H1 (cell line): ENCODE results near the gene CERT1. TPM values are rescaled to one million over a fixed set of nuclear protein-coding genes. Genes with fewer than 3 reads are reported as not detected.

Experiments
- CTCF ChIA-PET: fragments of 300-600 bp; sonication (Branson Sonifier 250); formaldehyde crosslinking; loops from one replicate; lab custom pipeline; 2021; ENCODE audit not compliant: partially characterized antibody; lab: Charles Lee
- POLR2A ChIA-PET: fragments of 300-600 bp; sonication (Branson Sonifier 250); formaldehyde crosslinking; loops from one replicate; lab custom pipeline; 2021; ENCODE audit warnings: inconsistent platforms; ENCODE audit not compliant: partially characterized antibody; lab: Charles Lee
- DNase-seq, 2 experiments: peaks; one replicate each; pipeline versions ENCODE4 v3.0.0 to v3.0.0-alpha.2; 2010 to 2022; ENCODE audit warnings: low spot score in 2 of 2, low read depth in 1 of 2, mixed read lengths in 1 of 2
- FAIRE-seq: peaks from 2 replicates; lab custom pipeline; 2011; peaks lifted over from hg19 to GRCh38; lab: Jason Lieb, UNC
- H2AFZ ChIP-seq: 2 replicates; pipeline ENCODE4 v1.8.1; 2012; ENCODE audit warnings: low read length, inconsistent platforms
- H2AK5ac ChIP-seq: 2 replicates; pipeline ENCODE4 v1.6.1; 2013; ENCODE audit warnings: low read depth, low read length
- H2BK120ac ChIP-seq: replicated peaks from 2 replicates; pipeline ENCODE3; 2013; ENCODE audit warnings: low read depth, low read length, inconsistent platforms
- H2BK12ac ChIP-seq: 2 replicates; pipeline ENCODE4 v1.6.1; 2013; ENCODE audit warnings: low read depth, low read length
- H2BK15ac ChIP-seq: 2 replicates; pipeline ENCODE4 v1.6.1; 2013; ENCODE audit warnings: low read length
- H2BK20ac ChIP-seq: 2 replicates; pipeline ENCODE4 v1.6.1; 2013; ENCODE audit warnings: low read length
- H2BK5ac ChIP-seq: 2 replicates; pipeline ENCODE4 v1.6.1; 2013; ENCODE audit warnings: low read depth, low read length
- H3K14ac ChIP-seq: 2 replicates; pipeline ENCODE4 v1.6.1; 2013; ENCODE audit warnings: inconsistent platforms; ENCODE audit not compliant: insufficient read length
- H3K18ac ChIP-seq: 2 replicates; pipeline ENCODE4 v1.6.1; 2013; ENCODE audit warnings: low read length; ENCODE audit errors: extremely low read depth
- H3K23ac ChIP-seq: 2 replicates; pipeline ENCODE4 v1.6.1; 2013; ENCODE audit warnings: inconsistent platforms; ENCODE audit not compliant: insufficient read length
- H3K23me2 ChIP-seq: 2 replicates; pipeline ENCODE4 v1.6.1; 2013; ENCODE audit warnings: low read depth, low read length
- H3K27ac ChIP-seq: 2 replicates; pipeline ENCODE4 v1.6.1; 2011; ENCODE audit warnings: low read depth, low read length, inconsistent platforms
- H3K27me3 ChIP-seq, 4 experiments: replicated peaks in 1 of 4; 1 replicate in 1 of 4; 2 replicates in 3 of 4; pipeline versions ENCODE4 v1.6.1 to v1.8.1; 2011 to 2013; ENCODE audit warnings: low read length in 3 of 4, mild to moderate bottlenecking in 3 of 4, inconsistent platforms in 2 of 4, mixed read lengths in 2 of 4, moderate library complexity in 1 of 4; ENCODE audit not compliant: control insufficient read depth in 3 of 4, insufficient read depth in 3 of 4; ENCODE audit errors: extremely low read depth in 1 of 4
- H3K36me3 ChIP-seq, 4 experiments: 2 replicates each; pipeline versions ENCODE4 v1.6.1 to v1.8.1; 2011 to 2013; ENCODE audit warnings: mild to moderate bottlenecking in 4 of 4, low read length in 3 of 4, moderate library complexity in 2 of 4, control low read depth in 1 of 4, inconsistent platforms in 1 of 4; ENCODE audit not compliant: insufficient read depth in 4 of 4, control insufficient read depth in 2 of 4
- H3K4ac ChIP-seq: replicated peaks from 2 replicates; pipeline ENCODE3; 2013; ENCODE audit warnings: low read length, low read depth, mixed read lengths, inconsistent platforms; ENCODE audit not compliant: insufficient read length
- H3K4me1 ChIP-seq, 4 experiments: replicated peaks in 1 of 4; 1 replicate in 1 of 4; 2 replicates in 3 of 4; pipeline versions ENCODE4 v1.6.1 to v1.8.1; 2011 to 2013; ENCODE audit warnings: low read length in 3 of 4, inconsistent platforms in 2 of 4, mixed read lengths in 1 of 4; ENCODE audit not compliant: insufficient read depth in 4 of 4, control insufficient read depth in 3 of 4
- H3K4me2 ChIP-seq, 2 experiments: 2 replicates each; pipeline versions ENCODE4 v1.6.1 to v1.8.1; 2011 to 2013; ENCODE audit warnings: low read depth in 2 of 2, low read length in 2 of 2, control low read depth in 1 of 2, inconsistent platforms in 1 of 2, mild to moderate bottlenecking in 1 of 2; ENCODE audit not compliant: insufficient read depth in 1 of 2
- H3K4me3 ChIP-seq, 4 experiments: fragments of 200-600, 300-600 bp in 1 of 4; sonication (generic), shearing (Covaris generic), sonication (Bioruptor Twin) in 1 of 4; 2 replicates each; pipeline versions ENCODE4 v1.5.1 to v1.8.1; 2011 to 2016; ENCODE audit warnings: low read length in 4 of 4, low read depth in 3 of 4, control low read depth in 2 of 4, inconsistent platforms in 2 of 4, mild to moderate bottlenecking in 2 of 4, mixed read lengths in 1 of 4, moderate library complexity in 1 of 4; ENCODE audit not compliant: insufficient read depth in 2 of 4; ENCODE audit errors: extremely low read depth in 1 of 4
- H3K56ac ChIP-seq: replicated peaks from 2 replicates; pipeline ENCODE3; 2013; ENCODE audit warnings: low read depth, mild to moderate bottlenecking, mixed read lengths, low read length, inconsistent platforms; ENCODE audit not compliant: insufficient read length
- H3K79me1 ChIP-seq: 2 replicates; pipeline ENCODE4 v1.6.1; 2013; ENCODE audit warnings: low read depth, low read length, control low read depth
- H3K79me2 ChIP-seq, 2 experiments: 2 replicates each; pipeline versions ENCODE4 v1.6.1 to v1.8.1; 2012 to 2013; ENCODE audit warnings: low read length in 2 of 2, mild to moderate bottlenecking in 2 of 2, inconsistent platforms in 1 of 2; ENCODE audit not compliant: insufficient read depth in 2 of 2, control insufficient read depth in 1 of 2
- H3K9ac ChIP-seq, 4 experiments: replicated peaks in 1 of 4; 1 replicate in 1 of 4; 2 replicates in 3 of 4; pipeline versions ENCODE4 v1.6.1 to v1.8.1; 2011 to 2013; ENCODE audit warnings: low read depth in 3 of 4, low read length in 3 of 4, control low read depth in 2 of 4, mild to moderate bottlenecking in 2 of 4, moderate library complexity in 2 of 4, inconsistent platforms in 1 of 4; ENCODE audit errors: extremely low read depth in 1 of 4
- H3K9me3 ChIP-seq, 2 experiments: 2 replicates each; pipeline versions ENCODE4 v1.6.1 to v1.8.1; 2012 to 2013; ENCODE audit warnings: mild to moderate bottlenecking in 2 of 2, moderate library complexity in 2 of 2, control low read depth in 1 of 2, inconsistent platforms in 1 of 2, low read depth in 1 of 2, low read length in 1 of 2, mixed read lengths in 1 of 2; ENCODE audit not compliant: insufficient read depth in 2 of 2
- H4K20me1 ChIP-seq, 2 experiments: replicated peaks in 1 of 2; 2 replicates each; pipeline versions ENCODE3 to v1.8.1; 2011 to 2013; ENCODE audit warnings: inconsistent platforms in 2 of 2, low read length in 2 of 2, mild to moderate bottlenecking in 1 of 2; ENCODE audit not compliant: insufficient read depth in 2 of 2, control insufficient read depth in 1 of 2
- H4K5ac ChIP-seq: 2 replicates; pipeline ENCODE4 v1.6.1; 2013; ENCODE audit warnings: low read length, low read depth, mixed read lengths, inconsistent platforms; ENCODE audit not compliant: insufficient read length
- H4K8ac ChIP-seq: 2 replicates; pipeline ENCODE4 v1.8.0; 2013; ENCODE audit warnings: mild to moderate bottlenecking, moderate library complexity, low read length, inconsistent platforms; ENCODE audit not compliant: insufficient read depth; ENCODE audit errors: extremely low read depth
- H4K91ac ChIP-seq: replicated peaks from 2 replicates; pipeline ENCODE3; 2013; ENCODE audit warnings: low read length, mixed read lengths, inconsistent platforms; ENCODE audit not compliant: insufficient read length
- ATF3 ChIP-seq: IDR thresholded peaks from 2 replicates; pipeline ENCODE4 v1.6.1; 2011; ENCODE audit warnings: low read depth, mild to moderate bottlenecking, low read length; ENCODE audit not compliant: insufficient read depth
- BACH1 ChIP-seq: IDR thresholded peaks from 2 replicates; pipeline ENCODE4 v1.6.1; 2012; ENCODE audit warnings: low read length, improper control_type of control experiment
- CHD2 ChIP-seq: IDR thresholded peaks from 2 replicates; pipeline ENCODE4 v1.6.1; 2012; ENCODE audit warnings: low read length, improper control_type of control experiment
- CTCF ChIP-seq, 3 experiments: IDR thresholded peaks; 1 replicate in 2 of 3; 2 replicates in 1 of 3; pipeline versions ENCODE4 v1.5.1 to v1.6.1; 2011; ENCODE audit warnings: low read length in 3 of 3, mild to moderate bottlenecking in 3 of 3, inconsistent platforms in 2 of 3, low read depth in 1 of 3, moderate library complexity in 1 of 3; ENCODE audit not compliant: insufficient read depth in 1 of 3; ENCODE audit errors: control extremely low read depth in 1 of 3
- EZH2 ChIP-seq: fragments of 200-600 bp; sonication (generic); IDR thresholded peaks from 2 replicates; pipeline ENCODE4 v1.7.1; 2012; ENCODE audit warnings: low read depth, mild to moderate bottlenecking, moderate library complexity, low read length, inconsistent platforms; ENCODE audit not compliant: severe bottlenecking
- KDM5A ChIP-seq: fragments of 200-600 bp; IDR thresholded peaks from 2 replicates; pipeline ENCODE4 v1.7.1; 2012; ENCODE audit warnings: mild to moderate bottlenecking, low read length, inconsistent platforms, mixed read lengths
- NANOG ChIP-seq: IDR thresholded peaks from 2 replicates; pipeline ENCODE4 v1.6.1; 2011; ENCODE audit warnings: low read length, low read depth, mild to moderate bottlenecking, inconsistent platforms; ENCODE audit not compliant: insufficient read depth, poor library complexity, severe bottlenecking
- PHF8 ChIP-seq: fragments of 200-600 bp; sonication (generic); conservative IDR thresholded peaks from 2 replicates; pipeline ENCODE4 v1.7.1; 2012; ENCODE audit warnings: low read depth, mild to moderate bottlenecking, inconsistent platforms, low read length, moderate library complexity
- RFX5 ChIP-seq: IDR thresholded peaks from 2 replicates; pipeline ENCODE4 v1.6.1; 2011; ENCODE audit warnings: low read depth, low read length, improper control_type of control experiment, borderline replicate concordance
- SIX5 ChIP-seq: IDR thresholded peaks from 2 replicates; pipeline ENCODE4 v1.6.1; 2011; ENCODE audit warnings: mild to moderate bottlenecking, low read depth, low read length
- SP2 ChIP-seq: IDR thresholded peaks from 2 replicates; pipeline ENCODE4 v1.6.1; 2012; ENCODE audit warnings: mild to moderate bottlenecking, low read length, inconsistent platforms
- YY1 ChIP-seq: IDR thresholded peaks from 2 replicates; pipeline ENCODE4 v1.6.1; 2011; ENCODE audit warnings: low read depth, mild to moderate bottlenecking, low read length
- WGBS, 2 experiments: shearing (Covaris generic) in 1 of 2; methylation state at CpG; one replicate each; pipeline versions ENCODE4 v1.1.6 to v1.1.7; 2013 to 2015; ENCODE audit warnings: low lambda C conversion rate in 2 of 2, mixed read lengths in 2 of 2, inconsistent platforms in 1 of 2, low coverage in 1 of 2, missing lambda C conversion rate in 1 of 2; ENCODE audit not compliant: insufficient replicate concordance in 2 of 2, insufficient coverage in 1 of 2, insufficient read length in 1 of 2; ENCODE audit errors: extremely low coverage in 1 of 2, missing lambda C conversion rate in 1 of 2; 5-methylcytosine and 5-hydroxymethylcytosine counted together
- polyA plus RNA-seq, 7 experiments: library from polyadenylated mRNA; depleted of rRNA in 3 of 7; stranded (reverse) in 5 of 7; unstranded in 2 of 7; fragments of >200 nt in 5 of 7; fragments of 200-250 nt in 2 of 7; gene quantifications; 1 replicate in 5 of 7; 2 replicates in 1 of 7; 4 replicates in 1 of 7; pipeline versions ENCODE4 v1.2.1 to v1.2.3, GENCODE V29; 2011 to 2013; ENCODE audit warnings: missing spikeins in 2 of 7, mixed read lengths in 2 of 7
- total RNA-seq: library from RNA; stranded (reverse); fragmentation: NEBNext Ultra II Directional; extraction: Animal tissue kit (Norgen Biotek cat#: 25700); gene quantifications from 2 replicates; pipeline ENCODE4 v1.2.1, GENCODE V29; 2021

The CERT1 gene
- total and polyA plus RNA-seq, 2 of the 8 experiments (the other 6 are each of a cell fraction or from before 2014, with no cell fraction given), result 7.8 to 55.3 TPM

- H3K56ac ChIP-seq, result no peak overlapping the region
- no peak overlapping the region for H2BK15ac ChIP-seq
- no peak overlapping the region for H3K4me2 ChIP-seq
- H4K5ac ChIP-seq, result no peak overlapping the region
- H3K14ac ChIP-seq, result no peak overlapping the region
- H3K36me3 ChIP-seq, result no peaks in the 10 kb centered on the region
- H3K27me3 ChIP-seq, result no peaks in the 10 kb centered on the region
- no peaks in the 10 kb centered on the region for H4K20me1 ChIP-seq
- H3K9ac ChIP-seq, result no peak overlapping the region
- H3K79me1 ChIP-seq, result no peaks in the 10 kb centered on the region
- H2AFZ ChIP-seq, result no peak overlapping the region
- H3K27ac ChIP-seq, result no peak overlapping the region
- H3K18ac ChIP-seq, result no peak overlapping the region
- H3K4me1 ChIP-seq, result no peaks in the 10 kb centered on the region
- H2BK12ac ChIP-seq, result no peak overlapping the region
- no peak overlapping the region for H2AK5ac ChIP-seq
- no peak overlapping the region for H4K8ac ChIP-seq
- no peak overlapping the region for H3K23ac ChIP-seq
- no peak overlapping the region for H4K91ac ChIP-seq
- no peaks in the 10 kb centered on the region for H3K9me3 ChIP-seq
- FAIRE-seq, result no peak
- H2BK5ac ChIP-seq, result no peak overlapping the region
- POLR2A ChIA-PET, result no interaction called here
- no peak overlapping the region for H3K4me3 ChIP-seq
- H2BK120ac ChIP-seq, result no peak overlapping the region
- DNase-seq, result no peak
- H3K79me2 ChIP-seq, result no peaks in the 10 kb centered on the region
- CTCF ChIA-PET, result no interaction called here
- WGBS, 2 experiments, result 91% methylated on average over 2 of the region's 2 CpGs; no CpG with 5 or more reads in 1 of the 2 experiments
- H3K23me2 ChIP-seq, result no peaks in the 10 kb centered on the region
- H3K4ac ChIP-seq, result no peak overlapping the region
- no peak overlapping the region for H2BK20ac ChIP-seq
- TF ChIP-seq CTCF (IDR thresholded peaks at IDR 0.05; ENCODE audit: control extremely low read depth in 1 of 3, insufficient read depth in 1 of 3, low read depth in 1 of 3, low read length in 3 of 3), result no peak
- TF ChIP-seq PHF8, result no peak
- TF ChIP-seq KDM5A, result no peak
- TF ChIP-seq EZH2, result no peak
- no peak for TF ChIP-seq NANOG
- TF ChIP-seq CHD2, result no peak
- TF ChIP-seq BACH1, result no peak
- no peak for TF ChIP-seq SIX5
- no peak for TF ChIP-seq SP2
- TF ChIP-seq YY1, result no peak
- TF ChIP-seq ATF3, result no peak
- no peak for TF ChIP-seq RFX5
Observed at GRCh38 chr5:75441560-75441959, 69.9 kb downstream of the CERT1 start.
